ENCODE results near the gene DUSP8. TPM values are rescaled to one million over a fixed set of nuclear protein-coding genes. Genes with fewer than 3 reads are reported as not detected.

The DUSP8 gene
- total and polyA plus RNA-seq, 2 donors = 0.14 to 2.9 TPM

DNA sequence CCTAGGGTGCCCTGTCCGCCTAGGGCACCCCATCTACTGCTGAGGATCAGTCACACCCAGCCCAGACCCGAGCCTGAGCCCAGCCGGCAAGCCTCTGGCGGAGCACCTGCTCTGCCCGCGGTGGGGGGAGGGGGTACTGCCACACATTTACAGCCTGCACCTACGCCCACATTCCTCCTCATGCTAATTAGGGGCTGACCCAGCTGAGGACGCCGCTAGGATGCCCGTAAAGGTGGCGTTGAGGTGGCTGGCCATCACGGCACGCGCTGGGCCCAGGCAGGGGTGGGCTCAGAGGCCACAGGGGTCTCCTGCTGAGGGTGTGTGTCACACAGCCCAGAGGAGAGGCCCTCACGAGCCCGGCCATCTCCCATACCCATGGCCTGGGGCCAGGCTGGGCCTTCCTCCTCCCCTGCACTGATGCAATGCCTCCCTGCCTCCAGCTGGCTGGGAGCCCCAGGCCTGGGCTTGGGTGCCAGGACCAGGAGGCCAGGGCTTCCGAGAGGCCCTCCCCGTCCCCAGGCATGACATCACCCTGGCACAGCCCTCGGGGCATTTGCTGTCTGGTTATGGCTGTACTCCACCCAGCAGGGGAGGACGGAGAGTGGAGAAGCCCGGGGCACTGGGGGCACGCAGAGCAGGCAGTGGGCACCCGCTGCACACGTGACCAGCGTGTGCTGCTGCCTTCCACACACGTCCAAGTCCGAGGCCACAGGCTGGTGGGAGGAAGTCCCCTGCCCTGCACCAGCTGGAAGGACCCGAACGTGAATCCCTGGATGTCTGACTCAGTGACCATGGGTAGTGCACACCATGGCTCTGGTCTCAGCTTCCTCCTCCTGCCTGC lies 12.7 kb downstream of the DUSP8 start:
- WGBS = 66% methylated on average over 29 of the region's 29 CpGs
- no peak for DNase-seq (ENCODE audit: low read depth in 6 of 9, low spot score in 9 of 9)
- Histone ChIP-seq H3K9me3 (ENCODE audit: control insufficient read depth in 2 of 2, insufficient read depth in 1 of 2, low read length in 1 of 2) (no peaks in the 10 kb centered on the region), H3K27me3 (ENCODE audit: control insufficient read depth in 2 of 2, insufficient read depth in 1 of 2, low read length in 1 of 2) (peaks cover 38 to 78% of the 10 kb centered on the region in 2 donors), H3K27ac (ENCODE audit: low read depth in 1 of 2, low read length in 1 of 2) (no peak overlapping the region), H3K4me3 (ENCODE audit: low read length in 2 of 2) (no peak overlapping the region), H3K36me3 (ENCODE audit: control insufficient read depth in 2 of 2, insufficient read depth in 2 of 2, low read length in 1 of 2) (no peaks in the 10 kb centered on the region), H3K4me1 (ENCODE audit: control insufficient read depth in 2 of 2, insufficient read depth in 2 of 2, low read length in 2 of 2) (no peaks in the 10 kb centered on the region)

DNA sequence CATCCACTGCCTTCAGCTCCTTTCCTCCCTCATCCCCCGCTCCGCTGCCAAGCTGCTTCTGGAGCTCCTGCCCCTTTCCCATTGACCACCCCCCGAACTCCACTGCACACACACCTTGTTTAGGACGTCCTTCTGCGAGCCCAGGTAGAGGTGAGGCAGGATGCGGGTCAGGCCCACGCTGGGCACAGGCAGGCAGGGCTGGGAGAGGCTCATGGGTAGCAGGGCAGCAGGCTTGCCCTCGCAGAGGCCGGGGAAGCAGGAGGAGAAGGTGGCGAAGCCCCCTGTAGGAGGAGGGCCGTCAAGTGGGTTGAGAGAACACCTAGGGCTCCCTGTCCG lies 13.3 kb downstream of the DUSP8 start:
- no peaks in the 10 kb centered on the region for H3K4me1 ChIP-seq (ENCODE audit: control insufficient read depth in 2 of 2, insufficient read depth in 2 of 2, low read length in 2 of 2)
- 77% methylated on average over 12 of the region's 12 CpGs for WGBS
- H3K9me3 ChIP-seq (ENCODE audit: control insufficient read depth in 2 of 2, insufficient read depth in 1 of 2, low read length in 1 of 2) = no peaks in the 10 kb centered on the region
- H3K36me3 ChIP-seq (ENCODE audit: control insufficient read depth in 2 of 2, insufficient read depth in 2 of 2, low read length in 1 of 2) = no peaks in the 10 kb centered on the region
- no peak overlapping the region for H3K4me3 ChIP-seq (ENCODE audit: low read length in 2 of 2)
- H3K27me3 ChIP-seq (ENCODE audit: control insufficient read depth in 2 of 2, insufficient read depth in 1 of 2, low read length in 1 of 2) = peaks cover 38 to 78% of the 10 kb centered on the region in 2 donors
- no peak for DNase-seq (ENCODE audit: low read depth in 6 of 9, low spot score in 9 of 9)
- no peak overlapping the region for H3K27ac ChIP-seq (ENCODE audit: low read depth in 1 of 2, low read length in 1 of 2)

DNA sequence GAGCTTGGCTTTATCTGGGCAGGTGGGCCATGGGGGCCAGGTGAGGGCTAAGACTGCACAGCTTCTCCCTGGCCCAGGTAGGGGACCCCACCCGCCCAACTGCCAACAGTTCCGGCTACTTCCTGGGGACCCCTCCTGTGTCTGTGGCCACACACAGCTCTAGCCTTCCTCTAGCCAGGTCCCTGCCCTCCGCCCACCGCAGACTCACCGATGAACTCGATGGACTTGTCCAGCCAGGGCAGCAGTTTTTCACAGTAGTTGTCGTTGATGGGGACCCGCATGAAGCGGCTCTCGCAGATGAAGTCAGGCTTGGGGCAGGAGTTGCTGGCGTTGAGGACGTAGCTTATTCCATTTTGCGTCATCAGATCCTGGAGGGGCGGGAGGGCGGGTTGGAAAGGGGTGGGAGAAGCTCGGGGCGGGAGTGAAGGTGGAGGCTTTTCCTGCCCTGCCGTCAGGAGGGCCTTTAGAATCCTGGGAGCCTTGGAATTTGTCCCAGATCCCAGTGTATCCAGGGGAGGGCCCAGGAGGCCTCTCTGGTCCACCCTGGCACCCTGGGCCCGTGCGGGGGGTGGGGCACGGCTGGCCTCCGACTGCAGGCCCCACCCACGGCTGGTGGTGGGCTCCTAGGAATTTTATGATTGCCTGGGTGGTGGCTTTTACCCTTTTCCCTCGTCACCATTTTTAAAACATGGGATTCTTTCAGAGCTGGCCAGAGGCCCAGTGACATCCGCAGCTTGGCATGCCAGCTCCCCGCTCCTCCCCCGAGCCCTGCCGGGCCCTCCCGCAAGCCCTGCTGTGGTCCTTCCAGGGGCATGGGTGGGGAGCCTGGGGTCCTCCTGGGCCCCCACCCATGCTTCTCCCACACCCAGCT lies 13.9 kb downstream of the DUSP8 start:
- H3K4me1 ChIP-seq (ENCODE audit: control insufficient read depth in 2 of 2, insufficient read depth in 2 of 2, low read length in 2 of 2) = no peaks in the 10 kb centered on the region
- no peaks in the 10 kb centered on the region for H3K36me3 ChIP-seq (ENCODE audit: control insufficient read depth in 2 of 2, insufficient read depth in 2 of 2, low read length in 1 of 2)
- no peak overlapping the region for H3K27ac ChIP-seq (ENCODE audit: low read depth in 1 of 2, low read length in 1 of 2)
- WGBS = 70% methylated on average over 29 of the region's 29 CpGs
- H3K9me3 ChIP-seq (ENCODE audit: control insufficient read depth in 2 of 2, insufficient read depth in 1 of 2, low read length in 1 of 2) = no peaks in the 10 kb centered on the region
- no peak overlapping the region for H3K4me3 ChIP-seq (ENCODE audit: low read length in 2 of 2)
- peaks cover 38 to 80% of the 10 kb centered on the region in 2 donors for H3K27me3 ChIP-seq (ENCODE audit: control insufficient read depth in 2 of 2, insufficient read depth in 1 of 2, low read length in 1 of 2)
- DNase-seq (ENCODE audit: low read depth in 6 of 9, low spot score in 9 of 9) = no peak

DNA sequence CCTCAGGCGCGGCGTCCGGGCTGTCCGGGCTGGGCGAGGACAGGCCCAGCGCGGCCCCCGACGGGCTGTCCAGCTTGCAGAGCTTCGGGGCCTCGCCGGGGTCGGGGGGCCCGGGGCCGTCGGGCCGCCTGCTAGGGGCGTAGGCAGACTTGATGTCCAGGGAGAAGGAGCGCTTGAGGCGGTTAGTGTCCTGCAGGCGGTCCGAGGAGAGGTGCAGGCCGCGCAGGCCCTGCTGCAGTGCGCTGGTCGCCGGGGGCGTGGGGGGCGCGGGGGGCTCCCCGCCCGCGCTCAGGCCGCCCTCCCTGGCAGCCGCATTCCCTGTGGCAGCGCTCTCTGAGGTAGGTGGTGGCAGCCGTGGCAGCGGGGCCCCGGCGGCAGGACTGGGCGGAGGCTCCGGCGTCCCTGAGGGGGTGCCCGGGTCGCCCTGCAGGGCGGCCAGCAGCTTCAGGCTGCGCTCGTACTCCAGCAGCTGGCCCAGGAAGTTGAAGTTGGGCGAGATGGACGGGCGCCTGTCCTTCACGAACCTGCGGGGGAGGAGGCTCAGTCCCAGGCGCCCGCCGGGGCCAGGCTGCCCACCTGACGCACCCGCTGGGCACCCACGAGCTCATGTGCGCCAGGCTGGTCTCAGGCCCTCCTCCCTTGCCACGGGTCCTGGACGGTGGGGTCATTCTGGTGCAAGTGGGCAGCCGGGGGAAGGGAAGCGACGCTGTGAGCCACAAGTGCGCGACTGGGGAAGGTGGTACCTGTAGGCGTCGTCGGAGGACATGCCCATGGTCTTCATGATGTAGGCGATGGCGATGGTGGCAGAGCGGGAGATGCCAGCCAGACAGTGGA lies 14.8 kb downstream of the DUSP8 start:
- WGBS = 70% methylated on average over 74 of the region's 74 CpGs
- H3K27ac ChIP-seq (ENCODE audit: low read depth in 1 of 2, low read length in 1 of 2) = no peak overlapping the region
- no peak for DNase-seq (ENCODE audit: low read depth in 6 of 9, low spot score in 9 of 9)
- H3K9me3 ChIP-seq (ENCODE audit: control insufficient read depth in 2 of 2, insufficient read depth in 1 of 2, low read length in 1 of 2) = peaks cover 0 to 1% of the 10 kb centered on the region in 2 donors
- no peaks in the 10 kb centered on the region for H3K36me3 ChIP-seq (ENCODE audit: control insufficient read depth in 2 of 2, insufficient read depth in 2 of 2, low read length in 1 of 2)
- H3K4me3 ChIP-seq (ENCODE audit: low read length in 2 of 2) = no peak overlapping the region
- no peaks in the 10 kb centered on the region for H3K4me1 ChIP-seq (ENCODE audit: control insufficient read depth in 2 of 2, insufficient read depth in 2 of 2, low read length in 2 of 2)
- peaks cover 38 to 82% of the 10 kb centered on the region in 2 donors for H3K27me3 ChIP-seq (ENCODE audit: control insufficient read depth in 2 of 2, insufficient read depth in 1 of 2, low read length in 1 of 2)

DNA sequence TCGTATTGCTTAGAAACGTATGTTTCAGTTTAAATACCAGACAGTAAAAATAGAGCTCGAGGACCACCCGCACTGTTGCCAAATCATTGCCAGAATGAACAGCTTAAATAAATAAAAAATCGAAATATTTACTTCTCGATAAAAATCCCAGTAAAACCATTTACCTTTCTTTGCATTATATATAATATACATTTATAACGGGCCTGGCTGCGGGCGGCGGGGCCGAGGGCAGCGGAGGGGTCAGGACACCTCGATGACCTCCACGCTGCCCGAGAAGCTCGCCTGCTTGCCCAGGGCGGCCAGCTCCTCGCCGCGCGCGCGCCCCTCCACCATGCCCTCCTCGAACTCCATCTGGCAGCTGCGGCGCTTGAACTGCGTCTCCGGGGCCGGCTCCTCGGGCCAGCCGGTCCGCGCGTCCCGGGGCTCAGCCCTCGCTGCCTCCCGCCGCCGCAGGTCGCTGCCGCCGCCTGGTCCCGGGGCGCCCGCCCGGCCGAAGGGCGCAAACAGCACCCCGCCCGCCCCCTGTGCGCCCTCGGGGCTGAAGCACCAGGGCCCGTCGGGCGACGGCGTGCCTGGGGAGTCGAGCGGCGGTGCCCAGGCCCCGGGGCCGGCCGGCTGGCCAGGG lies 15.7 kb downstream of the DUSP8 start:
- peaks cover 37 to 78% of the 10 kb centered on the region in 2 donors for H3K27me3 ChIP-seq (ENCODE audit: control insufficient read depth in 2 of 2, insufficient read depth in 1 of 2, low read length in 1 of 2)
- no peak overlapping the region for H3K27ac ChIP-seq (ENCODE audit: low read depth in 1 of 2, low read length in 1 of 2)
- H3K4me3 ChIP-seq (ENCODE audit: low read length in 2 of 2) = no peak overlapping the region
- no peaks in the 10 kb centered on the region for H3K4me1 ChIP-seq (ENCODE audit: control insufficient read depth in 2 of 2, insufficient read depth in 2 of 2, low read length in 2 of 2)
- no peak for DNase-seq (ENCODE audit: low read depth in 6 of 9, low spot score in 9 of 9)
- 24% methylated on average over 63 of the region's 63 CpGs for WGBS
- H3K36me3 ChIP-seq (ENCODE audit: control insufficient read depth in 2 of 2, insufficient read depth in 2 of 2, low read length in 1 of 2) = no peaks in the 10 kb centered on the region
- H3K9me3 ChIP-seq (ENCODE audit: control insufficient read depth in 2 of 2, insufficient read depth in 1 of 2, low read length in 1 of 2) = peaks cover 0 to 1% of the 10 kb centered on the region in 2 donors

DNA sequence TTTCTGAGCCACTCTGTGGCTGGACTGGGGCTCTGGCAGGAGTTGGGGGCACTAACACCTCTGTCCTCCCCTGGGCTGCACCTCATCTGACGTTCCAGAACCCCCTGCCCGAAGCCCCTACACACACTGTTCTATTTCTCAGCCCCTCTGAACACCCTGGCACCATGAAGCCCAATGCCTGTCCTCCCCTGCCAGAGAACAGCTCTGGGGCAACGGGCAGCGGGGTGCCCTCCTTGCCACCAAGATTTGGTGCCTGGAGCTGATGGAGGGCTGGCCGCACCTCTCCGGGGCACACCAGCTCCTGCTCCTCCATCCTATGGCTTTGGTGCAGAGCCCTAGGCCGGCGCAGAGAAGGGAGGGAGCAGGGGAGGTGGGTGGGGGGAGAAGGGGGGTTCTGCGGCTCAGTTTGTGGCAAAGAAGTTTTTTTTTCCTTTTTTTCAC lies 16.3 kb downstream of the DUSP8 start:
- no peaks in the 10 kb centered on the region for H3K36me3 ChIP-seq (ENCODE audit: control insufficient read depth in 2 of 2, insufficient read depth in 2 of 2, low read length in 1 of 2)
- DNase-seq (ENCODE audit: low read depth in 6 of 9, low spot score in 9 of 9) = no peak
- 49% methylated on average over 9 of the region's 9 CpGs for WGBS
- no peak overlapping the region for H3K4me3 ChIP-seq (ENCODE audit: low read length in 2 of 2)
- no peaks in the 10 kb centered on the region for H3K4me1 ChIP-seq (ENCODE audit: control insufficient read depth in 2 of 2, insufficient read depth in 2 of 2, low read length in 2 of 2)
- no peak overlapping the region for H3K27ac ChIP-seq (ENCODE audit: low read depth in 1 of 2, low read length in 1 of 2)
- peaks cover 0 to 1% of the 10 kb centered on the region in 2 donors for H3K9me3 ChIP-seq (ENCODE audit: control insufficient read depth in 2 of 2, insufficient read depth in 1 of 2, low read length in 1 of 2)
- peaks cover 36 to 74% of the 10 kb centered on the region in 2 donors for H3K27me3 ChIP-seq (ENCODE audit: control insufficient read depth in 2 of 2, insufficient read depth in 1 of 2, low read length in 1 of 2)

DNA sequence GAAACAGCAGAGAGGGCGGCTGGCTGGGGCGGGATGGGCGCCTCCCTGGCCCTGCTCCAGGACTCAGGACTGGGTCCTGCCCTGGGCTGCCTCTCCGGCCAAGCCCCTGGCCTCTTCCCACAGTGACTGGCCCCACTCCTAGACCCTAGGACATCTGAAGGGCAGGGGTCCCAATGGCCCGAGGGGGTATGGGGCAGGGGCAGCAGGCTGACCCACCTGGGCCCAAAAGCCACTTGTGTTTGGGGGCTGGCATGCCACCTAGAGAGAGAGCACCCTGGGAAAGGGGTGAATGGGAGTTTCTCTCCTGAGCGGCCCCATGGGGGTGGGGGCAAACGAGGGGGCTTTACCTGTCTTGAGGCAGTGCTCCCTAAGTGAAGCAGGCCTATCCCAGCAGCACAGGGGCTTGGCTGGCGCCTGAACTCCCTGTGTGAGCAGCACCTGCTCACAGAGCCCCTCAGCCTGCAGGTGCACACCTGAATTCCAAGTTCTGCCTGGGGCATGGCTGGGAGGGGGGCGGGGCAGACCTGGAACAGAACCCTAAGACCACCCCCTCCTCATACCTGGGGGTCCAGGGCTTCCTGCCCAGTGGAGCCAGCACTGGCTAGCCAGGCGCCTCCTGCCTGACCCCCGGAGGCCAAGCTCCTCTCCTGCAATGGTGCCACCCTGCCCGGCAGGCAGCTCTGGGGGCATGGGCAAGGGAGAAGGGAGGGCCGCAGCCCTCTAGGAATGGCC lies 16.9 kb downstream of the DUSP8 start:
- H3K4me3 ChIP-seq (ENCODE audit: low read length in 2 of 2) = no peak overlapping the region
- H3K36me3 ChIP-seq (ENCODE audit: control insufficient read depth in 2 of 2, insufficient read depth in 2 of 2, low read length in 1 of 2) = no peaks in the 10 kb centered on the region
- peaks cover 36 to 71% of the 10 kb centered on the region in 2 donors for H3K27me3 ChIP-seq (ENCODE audit: control insufficient read depth in 2 of 2, insufficient read depth in 1 of 2, low read length in 1 of 2)
- no peaks in the 10 kb centered on the region for H3K4me1 ChIP-seq (ENCODE audit: control insufficient read depth in 2 of 2, insufficient read depth in 2 of 2, low read length in 2 of 2)
- DNase-seq (ENCODE audit: low read depth in 6 of 9, low spot score in 9 of 9) = no peak
- H3K27ac ChIP-seq (ENCODE audit: low read depth in 1 of 2, low read length in 1 of 2) = no peak overlapping the region
- peaks cover 0 to 1% of the 10 kb centered on the region in 2 donors for H3K9me3 ChIP-seq (ENCODE audit: control insufficient read depth in 2 of 2, insufficient read depth in 1 of 2, low read length in 1 of 2)
- 80% methylated on average over 13 of the region's 13 CpGs for WGBS

Data from thymus (tissue), 11 donors.